ENCODE results near the gene SDSL. TPM values are rescaled to one million over a fixed set of nuclear protein-coding genes. Genes with fewer than 3 reads are reported as not detected.

The SDSL gene
- total RNA-seq, 4 donors from 2014 or later = 2.7 to 5.6 (median 3.2) TPM

- WGBS = 41% methylated on average over 6 of the region's 6 CpGs
- Histone ChIP-seq H3K27me3 (peaks cover 0 to 5% (median 0%) of the 10 kb centered on the region in 4 donors), H3K36me3 (no peaks in the 10 kb centered on the region), H3K9me3 (no peaks in the 10 kb centered on the region), H3K27ac (replicated peaks in 1 of 4) (peak overlapping the region in 1 of 4 donors; percentile 19), H3K4me1 (peaks cover 0 to 5% (median 0%) of the 10 kb centered on the region in 4 donors), H3K4me3 (no peak overlapping the region)
- intact Hi-C loops (cut with DNase I) = no loop called here
- no peak for DNase-seq (ENCODE audit: extremely low spot score)
- TF ChIP-seq, protein P1, sequence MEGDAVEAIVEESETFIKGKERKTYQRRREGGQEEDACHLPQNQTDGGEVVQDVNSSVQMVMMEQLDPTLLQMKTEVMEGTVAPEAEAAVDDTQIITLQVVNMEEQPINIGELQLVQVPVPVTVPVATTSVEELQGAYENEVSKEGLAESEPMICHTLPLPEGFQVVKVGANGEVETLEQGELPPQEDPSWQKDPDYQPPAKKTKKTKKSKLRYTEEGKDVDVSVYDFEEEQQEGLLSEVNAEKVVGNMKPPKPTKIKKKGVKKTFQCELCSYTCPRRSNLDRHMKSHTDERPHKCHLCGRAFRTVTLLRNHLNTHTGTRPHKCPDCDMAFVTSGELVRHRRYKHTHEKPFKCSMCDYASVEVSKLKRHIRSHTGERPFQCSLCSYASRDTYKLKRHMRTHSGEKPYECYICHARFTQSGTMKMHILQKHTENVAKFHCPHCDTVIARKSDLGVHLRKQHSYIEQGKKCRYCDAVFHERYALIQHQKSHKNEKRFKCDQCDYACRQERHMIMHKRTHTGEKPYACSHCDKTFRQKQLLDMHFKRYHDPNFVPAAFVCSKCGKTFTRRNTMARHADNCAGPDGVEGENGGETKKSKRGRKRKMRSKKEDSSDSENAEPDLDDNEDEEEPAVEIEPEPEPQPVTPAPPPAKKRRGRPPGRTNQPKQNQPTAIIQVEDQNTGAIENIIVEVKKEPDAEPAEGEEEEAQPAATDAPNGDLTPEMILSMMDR (IDR thresholded peaks at IDR 0.05) = no peak
- no peak for TF ChIP-seq EP300 (IDR thresholded peaks at IDR 0.05)
- TF ChIP-seq POLR2AphosphoS5 (IDR thresholded peaks at IDR 0.05) = no peak
Measured at GRCh38 chr12:113416091-113416754, 6.0 kb upstream of the SDSL start.

GRCh38 chr12:113418213-113418879 is 3.8 kb upstream of the SDSL start:
- DNase-seq (ENCODE audit: extremely low spot score) = no peak
- no peak overlapping the region for H3K4me3 ChIP-seq
- intact Hi-C loops (cut with DNase I) = no loop called here
- H3K27ac ChIP-seq (replicated peaks in 1 of 4) = no peak overlapping the region
- H3K9me3 ChIP-seq = no peaks in the 10 kb centered on the region
- H3K27me3 ChIP-seq = peaks cover 0 to 5% (median 0%) of the 10 kb centered on the region in 4 donors
- H3K4me1 ChIP-seq = peaks cover 8 to 21% (median 16%) of the 10 kb centered on the region in 4 donors
- H3K36me3 ChIP-seq = no peaks in the 10 kb centered on the region
- TF ChIP-seq POLR2AphosphoS5 (IDR thresholded peaks at IDR 0.05) = peak in 1 of 2 donors; percentile 19
- TF ChIP-seq, protein P1 (IDR thresholded peaks at IDR 0.05) = no peak
- 44% methylated on average over 12 of the region's 13 CpGs for WGBS

GRCh38 chr12:113420996-113421595 is 1.1 kb upstream of the SDSL start:
- no peaks in the 10 kb centered on the region for H3K9me3 ChIP-seq
- H3K36me3 ChIP-seq = no peaks in the 10 kb centered on the region
- H3K4me1 ChIP-seq = peaks cover 8 to 21% (median 16%) of the 10 kb centered on the region in 4 donors
- WGBS = 70% methylated on average over 2 of the region's 2 CpGs
- H3K4me3 ChIP-seq = no peak overlapping the region
- no peaks in the 10 kb centered on the region for H3K27me3 ChIP-seq
- DNase-seq (ENCODE audit: extremely low spot score) = no peak
- no peak for TF ChIP-seq POLR2A (IDR thresholded peaks at IDR 0.05; ENCODE audit: low read depth)
- TF ChIP-seq, protein P1 (IDR thresholded peaks at IDR 0.05) = no peak
- no peak for TF ChIP-seq POLR2AphosphoS5 (IDR thresholded peaks at IDR 0.05)
- no peak for TF ChIP-seq EP300 (IDR thresholded peaks at IDR 0.05)
- H3K27ac ChIP-seq (replicated peaks in 1 of 4) = no peak overlapping the region
- intact Hi-C loops (cut with DNase I) = loop anchor here (10.0 kb wide), 2 partner anchors 106 to 216 kb away; no protein-coding TSS in a partner anchor

- TF ChIP-seq, protein P1 (IDR thresholded peaks at IDR 0.05) = no peak
- TF ChIP-seq POLR2AphosphoS5 (IDR thresholded peaks at IDR 0.05) = no peak
- TF ChIP-seq EP300 (IDR thresholded peaks at IDR 0.05) = no peak
- no peak for TF ChIP-seq POLR2A (IDR thresholded peaks at IDR 0.05; ENCODE audit: low read depth)
- Histone ChIP-seq H3K4me1 (peaks cover 8 to 21% (median 16%) of the 10 kb centered on the region in 4 donors), H3K9me3 (no peaks in the 10 kb centered on the region), H3K27ac (replicated peaks in 1 of 4) (peak overlapping the region; percentile 40 to 62 (median 58)), H3K27me3 (no peaks in the 10 kb centered on the region), H3K4me3 (peak overlapping the region; percentile 52 to 67 (median 56)), H3K36me3 (no peaks in the 10 kb centered on the region)
- intact Hi-C loops (cut with DNase I) = loop anchor here (10.0 kb wide), 2 partner anchors 108 to 218 kb away; no protein-coding TSS in a partner anchor
- DNase-seq (ENCODE audit: extremely low spot score) = no peak
- WGBS = 85% methylated on average over 6 of the region's 6 CpGs
Measured at GRCh38 chr12:113422886-113423669, 898 bp downstream of the SDSL start.
